ENCODE data around the gene SUPT3H. TPM values are rescaled to one million over a fixed set of nuclear protein-coding genes. Genes with fewer than 3 reads are reported as not detected.
"Not testable (repeated sequence)": the region's sequence is repeated elsewhere in the genome, so short reads cannot be mapped to it uniquely, and the experiment has no call there.

SUPT3H gene
- total and polyA plus RNA-seq, 2 experiments from 2014 or later = 12.4 to 19.4 TPM

- DNase-seq (ENCODE audit: low read depth in 1 of 2, low spot score in 1 of 2) = no peak
- H3K27ac ChIP-seq = no peak overlapping the region
- no peak for TF ChIP-seq CTCF (IDR thresholded peaks at IDR 0.05; ENCODE audit: low read depth, low read length)
- no peaks in the 10 kb centered on the region for H3K4me1 ChIP-seq (ENCODE audit: low read depth)
- no peaks in the 10 kb centered on the region for H3K27me3 ChIP-seq
- no peaks in the 10 kb centered on the region for H3K9me3 ChIP-seq (ENCODE audit: low read depth)
- no peaks in the 10 kb centered on the region for H3K36me3 ChIP-seq
- H3K4me3 ChIP-seq = no peak overlapping the region
Measured at GRCh38 chr6:45289751-45290514, 87.8 kb downstream of the SUPT3H start.

- H3K4me3 ChIP-seq; H3K9me3 ChIP-seq (ENCODE audit: low read depth); H3K36me3 ChIP-seq; H3K27ac ChIP-seq; H3K27me3 ChIP-seq; H3K4me1 ChIP-seq (ENCODE audit: low read depth); DNase-seq (ENCODE audit: low read depth in 1 of 2, low spot score in 1 of 2): not testable (repeated sequence)
Measured at GRCh38 chr6:45286707-45287106, 91.0 kb downstream of the SUPT3H start.

- H3K4me1 ChIP-seq (ENCODE audit: low read depth) = no peaks in the 10 kb centered on the region
Measured at GRCh38 chr6:45278367-45278766, 99.4 kb downstream of the SUPT3H start.

GRCh38 chr6:45277741-45278140 lies 100.0 kb downstream of the SUPT3H start:
- H3K27me3 ChIP-seq; H3K9me3 ChIP-seq (ENCODE audit: low read depth); H3K36me3 ChIP-seq; DNase-seq (ENCODE audit: low read depth in 1 of 2, low spot score in 1 of 2); H3K4me3 ChIP-seq; H3K27ac ChIP-seq; H3K4me1 ChIP-seq (ENCODE audit: low read depth): not testable (repeated sequence)

More at GRCh38 chr6:45278367-45278766, 99.4 kb downstream of the SUPT3H start:
- H3K36me3 ChIP-seq = no peaks in the 10 kb centered on the region
- no peak overlapping the region for H3K27ac ChIP-seq
- no peaks in the 10 kb centered on the region for H3K9me3 ChIP-seq (ENCODE audit: low read depth)
- no peak overlapping the region for H3K4me3 ChIP-seq
- H3K27me3 ChIP-seq = no peaks in the 10 kb centered on the region
- DNase-seq (ENCODE audit: low read depth in 1 of 2, low spot score in 1 of 2) = peak in 1 of 2 donors; percentile 8
- TF ChIP-seq CTCF (IDR thresholded peaks at IDR 0.05; ENCODE audit: low read depth, low read length) = no peak

- no peak overlapping the region for H3K4me3 ChIP-seq
- TF ChIP-seq CTCF (IDR thresholded peaks at IDR 0.05; ENCODE audit: low read depth, low read length) = no peak
- no peak for DNase-seq (ENCODE audit: low read depth in 1 of 2, low spot score in 1 of 2)
- no peaks in the 10 kb centered on the region for H3K27me3 ChIP-seq
- no peak overlapping the region for H3K27ac ChIP-seq
- H3K36me3 ChIP-seq = no peaks in the 10 kb centered on the region
- no peaks in the 10 kb centered on the region for H3K4me1 ChIP-seq (ENCODE audit: low read depth)
- no peaks in the 10 kb centered on the region for H3K9me3 ChIP-seq (ENCODE audit: low read depth)
Measured at GRCh38 chr6:45275358-45275757, 102.4 kb downstream of the SUPT3H start.

- no peaks in the 10 kb centered on the region for H3K36me3 ChIP-seq
- DNase-seq (ENCODE audit: low read depth in 1 of 2, low spot score in 1 of 2) = no peak
- TF ChIP-seq CTCF (IDR thresholded peaks at IDR 0.05; ENCODE audit: low read depth, low read length) = no peak
- H3K9me3 ChIP-seq (ENCODE audit: low read depth) = no peaks in the 10 kb centered on the region
- H3K27me3 ChIP-seq = no peaks in the 10 kb centered on the region
- no peak overlapping the region for H3K27ac ChIP-seq
- H3K4me3 ChIP-seq = no peak overlapping the region
- no peaks in the 10 kb centered on the region for H3K4me1 ChIP-seq (ENCODE audit: low read depth)
Measured at GRCh38 chr6:45272626-45273025, 105.1 kb downstream of the SUPT3H start.
